CD14-positive monocyte (primary cell): ENCODE data around the gene SCAMP4. TPM values are rescaled to one million over a fixed set of nuclear protein-coding genes. Genes with fewer than 3 reads are reported as not detected.

ENCODE experiments used
- DNase-seq, 3 donors: peaks; one replicate each; pipeline ENCODE4 v3.0.0-alpha.2; 2011 to 2022
- H2AFZ ChIP-seq: 2 replicates; pipeline ENCODE4 v1.6.0; 2012; ENCODE audit warnings: mild to moderate bottlenecking, low read depth, low read length, inconsistent platforms; ENCODE audit not compliant: insufficient read depth, poor library complexity, severe bottlenecking
- H3K27ac ChIP-seq, 2 donors: 1 replicate in 1 of 2; 2 replicates in 1 of 2; pipeline ENCODE4 v1.5.1; 2012 to 2013; ENCODE audit warnings: low read length in 2 of 2, control low read depth in 1 of 2, inconsistent platforms in 1 of 2, low read depth in 1 of 2, mild to moderate bottlenecking in 1 of 2
- H3K27me3 ChIP-seq, 2 donors: one replicate each; pipeline versions ENCODE4 v1.6.0 to v1.6.1; 2011 to 2013; ENCODE audit warnings: low read length in 2 of 2; ENCODE audit not compliant: control insufficient read depth in 2 of 2, insufficient read depth in 2 of 2
- H3K36me3 ChIP-seq, 2 donors: replicated peaks in 1 of 2; 1 replicate in 1 of 2; 2 replicates in 1 of 2; pipeline versions ENCODE4 v1.5.1 to v1.6.1; 2012 to 2013; ENCODE audit warnings: low read length in 2 of 2, control low read depth in 1 of 2, inconsistent platforms in 1 of 2, mild to moderate bottlenecking in 1 of 2; ENCODE audit not compliant: insufficient read depth in 2 of 2, control insufficient read depth in 1 of 2
- H3K4me1 ChIP-seq, 2 donors: 1 replicate in 1 of 2; 2 replicates in 1 of 2; pipeline versions ENCODE4 v1.5.1 to v1.6.1; 2012 to 2013; ENCODE audit warnings: low read length in 2 of 2, control low read depth in 1 of 2, inconsistent platforms in 1 of 2, mild to moderate bottlenecking in 1 of 2, moderate library complexity in 1 of 2; ENCODE audit not compliant: insufficient read depth in 2 of 2, control insufficient read depth in 1 of 2
- H3K4me2 ChIP-seq: replicated peaks from 2 replicates; pipeline ENCODE3; 2012; ENCODE audit warnings: low read length, moderate library complexity, mild to moderate bottlenecking; ENCODE audit not compliant: poor library complexity, severe bottlenecking; ENCODE audit errors: extremely low read depth
- H3K4me3 ChIP-seq, 3 experiments: fragments of 200-600 bp in 1 of 3; sonication (generic) in 1 of 3; replicated peaks in 1 of 3; 1 replicate in 2 of 3; 2 replicates in 1 of 3; pipeline ENCODE4 v1.5.1; 2011 to 2013; ENCODE audit warnings: low read length in 3 of 3, mild to moderate bottlenecking in 3 of 3, control low read depth in 2 of 3, low read depth in 2 of 3, inconsistent platforms in 1 of 3, moderate library complexity in 1 of 3
- H3K79me2 ChIP-seq: 2 replicates; pipeline ENCODE4 v1.6.0; 2012; ENCODE audit warnings: mild to moderate bottlenecking, control low read depth, inconsistent platforms, low read length, moderate library complexity; ENCODE audit not compliant: insufficient read depth
- H3K9ac ChIP-seq: 2 replicates; pipeline ENCODE4 v1.6.0; 2017; ENCODE audit warnings: low read length, mild to moderate bottlenecking; ENCODE audit not compliant: insufficient read depth, poor library complexity, severe bottlenecking
- H3K9me3 ChIP-seq, 2 donors: replicated peaks in 1 of 2; 1 replicate in 1 of 2; 2 replicates in 1 of 2; pipeline versions ENCODE4 v1.5.1 to v1.6.1; 2012 to 2013; ENCODE audit warnings: low read length in 2 of 2, control low read depth in 1 of 2; ENCODE audit not compliant: control insufficient read depth in 1 of 2, insufficient read depth in 1 of 2
- H4K20me1 ChIP-seq: 2 replicates; pipeline ENCODE4 v1.6.0; 2012; ENCODE audit warnings: mild to moderate bottlenecking, low read length, control low read depth, moderate library complexity; ENCODE audit not compliant: insufficient read depth
- H3K27ac Mint-ChIP-seq, 7 donors: one replicate each; pipeline ENCODE4 v1.8.0; 2020; ENCODE audit warnings: mild to moderate bottlenecking in 7 of 7, mixed read lengths in 7 of 7, moderate library complexity in 6 of 7, inconsistent platforms in 2 of 7
- H3K27me3 Mint-ChIP-seq, 3 donors: one replicate each; pipeline ENCODE4 v1.8.0; 2021 to 2022; ENCODE audit warnings: low read depth in 3 of 3, mild to moderate bottlenecking in 3 of 3, mixed read lengths in 3 of 3, moderate library complexity in 3 of 3, inconsistent platforms in 1 of 3
- H3K36me3 Mint-ChIP-seq, 2 donors: one replicate each; pipeline ENCODE4 v1.8.0; 2020; ENCODE audit warnings: mixed read lengths in 2 of 2, inconsistent platforms in 1 of 2, mild to moderate bottlenecking in 1 of 2
- H3K4me1 Mint-ChIP-seq: one replicate; pipeline ENCODE4 v1.8.0; 2020; ENCODE audit warnings: mild to moderate bottlenecking, mixed read lengths
- H3K4me3 Mint-ChIP-seq, 2 donors: one replicate each; pipeline ENCODE4 v1.8.0; 2020; ENCODE audit warnings: mild to moderate bottlenecking in 2 of 2, mixed read lengths in 2 of 2, moderate library complexity in 1 of 2
- H3K9me3 Mint-ChIP-seq, 7 donors: one replicate each; pipeline ENCODE4 v1.8.0; 2020 to 2022; ENCODE audit warnings: mixed read lengths in 7 of 7, mild to moderate bottlenecking in 6 of 7, moderate library complexity in 6 of 7, inconsistent platforms in 2 of 7
- WGBS: methylation state at CpG from one replicate; pipeline ENCODE4 v1.1.5; 2013; ENCODE audit warnings: missing lambda C conversion rate; ENCODE audit not compliant: insufficient coverage; 5-methylcytosine and 5-hydroxymethylcytosine counted together
- intact Hi-C, 2 donors: fragments of 100-400 bp; cut with micrococcal nuclease; formaldehyde crosslinking; loops; one replicate each; pipeline versions ENCODE4 v1.15.0 to v1.15.1; 2023
- polyA plus RNA-seq, 3 donors: library from polyadenylated mRNA; depleted of rRNA in 1 of 3; unstranded in 2 of 3; stranded (reverse) in 1 of 3; fragments of 300-500 nt in 2 of 3; fragments of >200 nt in 1 of 3; fragmentation: Illumina TruSeq in 2 of 3; gene quantifications; 1 replicate in 2 of 3; 2 replicates in 1 of 3; pipeline ENCODE4 v1.2.3, GENCODE V29; 2012 to 2021
- TF ChIP-seq, protein P1 (sequence below): fragments of 200-600 bp; IDR thresholded peaks from one replicate; pipeline ENCODE4 v1.8.0; 2022; ENCODE audit warnings: antibody characterized with exemption, mild to moderate bottlenecking

SCAMP4 gene
- polyA plus RNA-seq, 3 donors = 11.9 to 39.4 (median 15.4) TPM

DNA sequence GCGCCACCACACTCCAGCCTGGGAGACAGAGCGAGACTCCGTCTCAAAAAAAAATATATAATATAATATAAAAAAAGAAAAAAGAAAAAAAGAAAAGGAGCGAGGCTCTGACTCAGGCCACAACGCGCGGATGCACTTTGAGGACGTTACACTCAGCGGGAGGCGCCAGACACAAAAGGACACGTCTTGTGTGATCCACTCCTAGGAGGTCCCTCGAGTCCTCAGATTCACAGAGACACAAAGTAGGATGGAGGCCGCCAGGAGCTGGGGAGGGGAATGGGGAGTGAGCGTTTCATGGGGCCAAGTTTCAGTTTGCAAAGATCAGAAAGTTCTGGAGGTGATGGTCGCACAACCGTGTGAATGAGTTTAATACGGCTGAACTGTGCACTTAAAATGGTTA, 11.4 kb upstream of the SCAMP4 start:
- Mint-ChIP-seq H3K9me3 (peaks cover 0 to 1% (median 0%) of the 10 kb centered on the region in 7 donors), H3K27me3 (peaks cover 0 to 3% (median 0%) of the 10 kb centered on the region in 3 donors), H3K36me3 (no peaks in the 10 kb centered on the region), H3K4me3 (no peak overlapping the region), H3K4me1 (peaks cover 35% of the 10 kb centered on the region), H3K27ac (peak overlapping the region in 5 of 7 donors; percentile 25 to 83 (median 59))
- H3K4me3 ChIP-seq = no peak overlapping the region
- H4K20me1 ChIP-seq = no peaks in the 10 kb centered on the region
- no peaks in the 10 kb centered on the region for H3K27me3 ChIP-seq
- no peak overlapping the region for H3K4me2 ChIP-seq
- TF ChIP-seq, protein P1, sequence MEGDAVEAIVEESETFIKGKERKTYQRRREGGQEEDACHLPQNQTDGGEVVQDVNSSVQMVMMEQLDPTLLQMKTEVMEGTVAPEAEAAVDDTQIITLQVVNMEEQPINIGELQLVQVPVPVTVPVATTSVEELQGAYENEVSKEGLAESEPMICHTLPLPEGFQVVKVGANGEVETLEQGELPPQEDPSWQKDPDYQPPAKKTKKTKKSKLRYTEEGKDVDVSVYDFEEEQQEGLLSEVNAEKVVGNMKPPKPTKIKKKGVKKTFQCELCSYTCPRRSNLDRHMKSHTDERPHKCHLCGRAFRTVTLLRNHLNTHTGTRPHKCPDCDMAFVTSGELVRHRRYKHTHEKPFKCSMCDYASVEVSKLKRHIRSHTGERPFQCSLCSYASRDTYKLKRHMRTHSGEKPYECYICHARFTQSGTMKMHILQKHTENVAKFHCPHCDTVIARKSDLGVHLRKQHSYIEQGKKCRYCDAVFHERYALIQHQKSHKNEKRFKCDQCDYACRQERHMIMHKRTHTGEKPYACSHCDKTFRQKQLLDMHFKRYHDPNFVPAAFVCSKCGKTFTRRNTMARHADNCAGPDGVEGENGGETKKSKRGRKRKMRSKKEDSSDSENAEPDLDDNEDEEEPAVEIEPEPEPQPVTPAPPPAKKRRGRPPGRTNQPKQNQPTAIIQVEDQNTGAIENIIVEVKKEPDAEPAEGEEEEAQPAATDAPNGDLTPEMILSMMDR = no peak
- intact Hi-C loops = loop anchor here in 1 of 2 donors (10.0 kb wide), 1 partner anchor 151 kb away; no protein-coding TSS in a partner anchor
- no peak overlapping the region for H2AFZ ChIP-seq
- H3K4me1 ChIP-seq = peaks cover 39 to 41% of the 10 kb centered on the region in 2 donors
- no peaks in the 10 kb centered on the region for H3K79me2 ChIP-seq
- no peak overlapping the region for H3K9ac ChIP-seq
- no peaks in the 10 kb centered on the region for H3K9me3 ChIP-seq
- no peak for DNase-seq
- H3K36me3 ChIP-seq = no peaks in the 10 kb centered on the region
- H3K27ac ChIP-seq = no peak overlapping the region
- 86% methylated on average over 13 of the region's 17 CpGs for WGBS

DNA sequence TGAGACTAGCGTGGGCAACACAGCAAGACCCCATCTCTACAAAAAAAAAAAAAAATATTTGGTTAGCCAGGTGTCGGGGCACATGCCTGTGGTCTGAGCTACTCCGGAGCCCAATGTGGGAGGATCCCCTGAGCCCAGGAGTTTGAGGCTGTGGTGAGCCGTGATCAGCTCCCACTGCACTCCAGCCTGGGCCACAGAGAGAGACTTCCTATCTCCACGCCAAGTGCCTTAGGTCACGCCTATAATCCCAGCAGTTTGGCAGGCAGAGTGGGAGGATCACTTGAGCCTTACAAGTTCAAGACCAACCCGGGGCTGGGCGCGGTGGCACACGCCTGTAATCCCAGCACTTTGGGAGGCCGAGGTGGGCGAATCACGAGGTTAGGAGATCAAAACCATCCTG, 8.7 kb upstream of the SCAMP4 start:
- no peak overlapping the region for H3K9ac ChIP-seq
- H3K4me3 ChIP-seq = peak overlapping the region in 1 of 3 experiments; percentile 57
- Mint-ChIP-seq H3K27me3 (peaks cover 0 to 5% (median 0%) of the 10 kb centered on the region in 3 donors), H3K9me3 (peaks cover 0 to 1% (median 0%) of the 10 kb centered on the region in 7 donors), H3K27ac (peak overlapping the region; percentile 81 to 99 (median 95)), H3K36me3 (no peaks in the 10 kb centered on the region), H3K4me3 (peak overlapping the region in 1 of 2 donors; percentile 26), H3K4me1 (peaks cover 47% of the 10 kb centered on the region)
- H3K27me3 ChIP-seq = no peaks in the 10 kb centered on the region
- no peak overlapping the region for H3K4me2 ChIP-seq
- no peaks in the 10 kb centered on the region for H3K36me3 ChIP-seq
- TF ChIP-seq, protein P1 = no peak
- WGBS = 54% methylated on average over 10 of the region's 13 CpGs
- intact Hi-C loops = loop anchor here in 1 of 2 donors (5.0 to 10.0 kb wide), 2 partner anchors 34 to 148 kb away; partner anchors contain the start of gene KLF16
- peak overlapping the region; percentile 79 to 85 for H3K27ac ChIP-seq
- no peaks in the 10 kb centered on the region for H4K20me1 ChIP-seq
- peaks cover 49 to 54% of the 10 kb centered on the region in 2 donors for H3K4me1 ChIP-seq
- no peaks in the 10 kb centered on the region for H3K9me3 ChIP-seq
- no peak overlapping the region for H2AFZ ChIP-seq
- no peak for DNase-seq
- no peaks in the 10 kb centered on the region for H3K79me2 ChIP-seq
